HEK293 (cell line): Measurements from ENCODE around the gene ATP13A4.
A peak's percentile ranks its signal among the peaks of the same experiment; 100 is the strongest.

ENCODE experiments used
- CTCF ChIA-PET: fragments of 350-600 bp; formaldehyde crosslinking; extraction: SDS; loops from one replicate; lab custom pipeline; 2021; ENCODE audit warnings: antibody characterized with exemption; lab: Yijun Ruan, JAX
- POLR2A ChIA-PET: fragments of 300-600 bp; formaldehyde crosslinking; extraction: SDS; loops from one replicate; lab custom pipeline; 2020; ENCODE audit warnings: antibody characterized with exemption, inconsistent platforms; lab: Yijun Ruan, JAX
- H3K27ac ChIP-seq: fragments of 200-500 bp; sonication (Bioruptor generic); 2 replicates; pipeline ENCODE4 v1.5.1; 2014; ENCODE audit warnings: low read depth, low read length, control low read depth, inconsistent platforms; ENCODE audit errors: extremely low read depth
- H3K36me3 ChIP-seq, 2 experiments: fragments of 200-500 bp in 1 of 2; sonication (Bioruptor generic) in 1 of 2; 1 replicate in 1 of 2; 2 replicates in 1 of 2; pipeline ENCODE4 v1.5.1; 2014 to 2017; ENCODE audit warnings: inconsistent platforms in 2 of 2, low read length in 2 of 2; ENCODE audit not compliant: control insufficient read depth in 2 of 2, insufficient read depth in 1 of 2
- H3K4me1 ChIP-seq: fragments of 200-500 bp; sonication (Bioruptor generic); 2 replicates; pipeline ENCODE4 v1.5.1; 2014; ENCODE audit warnings: mild to moderate bottlenecking, low read length, inconsistent platforms; ENCODE audit not compliant: control insufficient read depth, insufficient read depth
- H3K4me3 ChIP-seq: 2 replicates; pipeline ENCODE4 v1.5.1; 2011; ENCODE audit warnings: low read depth, mild to moderate bottlenecking, control low read depth, low read length, moderate library complexity
- H3K9me3 ChIP-seq: fragments of 200-500 bp; sonication (Bioruptor generic); 2 replicates; pipeline ENCODE4 v1.5.1; 2014; ENCODE audit warnings: low read depth, low read length, inconsistent platforms; ENCODE audit not compliant: control insufficient read depth, insufficient read depth
- EGR2 ChIP-seq: fragments of 450-650 bp; formaldehyde crosslinking; IDR thresholded peaks from 2 replicates; pipeline ENCODE4 v1.5.1; 2016; ENCODE audit warnings: low read depth, missing biosample characterization, missing genetic modification characterization
- HOXC10 ChIP-seq: sonication (generic); formaldehyde crosslinking; IDR thresholded peaks from 2 replicates; pipeline ENCODE4 v1.8.1; 2023; ENCODE audit warnings: mild to moderate bottlenecking, missing genetic modification reagents
- REPIN1 ChIP-seq: fragments of 450-650 bp; formaldehyde crosslinking; IDR thresholded peaks from 2 replicates; pipeline ENCODE4 v1.5.1; 2017; ENCODE audit warnings: missing biosample characterization, missing genetic modification characterization, low read depth
- REST ChIP-seq: fragments of 450-650 bp; formaldehyde crosslinking; IDR thresholded peaks from 2 replicates; pipeline ENCODE4 v1.5.1; 2016; ENCODE audit warnings: missing biosample characterization, missing genetic modification characterization
- SALL2 ChIP-seq: fragments of 450-650 bp; formaldehyde crosslinking; IDR thresholded peaks from 2 replicates; pipeline ENCODE4 v1.5.0; 2017; ENCODE audit warnings: missing biosample characterization, mild to moderate bottlenecking, missing genetic modification characterization, borderline replicate concordance
- SP2 ChIP-seq: fragments of 450-650 bp; formaldehyde crosslinking; IDR thresholded peaks from 2 replicates; pipeline ENCODE4 v1.5.1; 2016; ENCODE audit warnings: missing biosample characterization, missing genetic modification characterization
- TCF7L2 ChIP-seq: IDR thresholded peaks from 2 replicates; pipeline ENCODE4 v1.6.1; 2011; ENCODE audit warnings: low read depth, mild to moderate bottlenecking, inconsistent platforms, low read length, moderate library complexity, borderline replicate concordance
- YY1 ChIP-seq: fragments of 450-650 bp; formaldehyde crosslinking; IDR thresholded peaks from 2 replicates; pipeline ENCODE4 v1.5.1; 2018; ENCODE audit warnings: missing biosample characterization, missing genetic modification characterization
- ZBTB21 ChIP-seq: fragments of 450-650 bp; formaldehyde crosslinking; IDR thresholded peaks from 2 replicates; pipeline ENCODE4 v1.5.1; 2017; ENCODE audit warnings: missing biosample characterization, missing genetic modification characterization
- ZNF175 ChIP-seq: fragments of 450-650 bp; formaldehyde crosslinking; IDR thresholded peaks from 2 replicates; pipeline ENCODE4 v1.5.1; 2016; ENCODE audit warnings: missing biosample characterization, missing genetic modification characterization
- ZNF2 ChIP-seq: fragments of 450-650 bp; formaldehyde crosslinking; IDR thresholded peaks from 2 replicates; pipeline ENCODE4 v1.5.1; 2016; ENCODE audit warnings: missing biosample characterization, missing genetic modification characterization
- ZNF221 ChIP-seq: fragments of 450-650 bp; formaldehyde crosslinking; IDR thresholded peaks from 2 replicates; pipeline ENCODE4 v1.5.1; 2017; ENCODE audit warnings: missing biosample characterization, missing genetic modification characterization, borderline replicate concordance
- ZNF366 ChIP-seq: fragments of 450-650 bp; formaldehyde crosslinking; conservative IDR thresholded peaks from 2 replicates; pipeline ENCODE4 v1.5.1; 2016; ENCODE audit warnings: missing biosample characterization, missing genetic modification characterization
- ZNF37A ChIP-seq: fragments of 450-650 bp; IDR thresholded peaks from 2 replicates; pipeline ENCODE4 v1.5.1; 2018; ENCODE audit warnings: missing biosample characterization, missing genetic modification characterization
- ZNF404 ChIP-seq: fragments of 450-650 bp; formaldehyde crosslinking; IDR thresholded peaks from 2 replicates; pipeline ENCODE4 v1.5.1; 2017; ENCODE audit warnings: missing biosample characterization, missing genetic modification characterization
- ZNF416 ChIP-seq: fragments of 450-650 bp; formaldehyde crosslinking; IDR thresholded peaks from 2 replicates; pipeline ENCODE4 v1.5.1; 2016; ENCODE audit warnings: missing biosample characterization, missing genetic modification characterization
- ZNF433 ChIP-seq: fragments of 450-650 bp; formaldehyde crosslinking; IDR thresholded peaks from 2 replicates; pipeline ENCODE4 v1.5.1; 2016; ENCODE audit warnings: missing biosample characterization, missing genetic modification characterization, low read depth
- ZNF488 ChIP-seq: fragments of 450-650 bp; formaldehyde crosslinking; IDR thresholded peaks from 2 replicates; pipeline ENCODE4 v1.5.1; 2016; ENCODE audit warnings: missing biosample characterization, missing genetic modification characterization
- ZNF501 ChIP-seq: fragments of 450-650 bp; formaldehyde crosslinking; IDR thresholded peaks from 2 replicates; pipeline ENCODE4 v1.5.1; 2016; ENCODE audit warnings: missing biosample characterization, missing genetic modification characterization
- ZNF510 ChIP-seq: fragments of 450-650 bp; formaldehyde crosslinking; IDR thresholded peaks from 2 replicates; pipeline ENCODE4 v1.5.1; 2018; ENCODE audit warnings: mild to moderate bottlenecking, missing genetic modification characterization, missing biosample characterization; ENCODE audit not compliant: insufficient replicate concordance
- ZNF555 ChIP-seq: fragments of 450-650 bp; formaldehyde crosslinking; conservative IDR thresholded peaks from 2 replicates; pipeline ENCODE4 v1.5.1; 2017; ENCODE audit warnings: missing biosample characterization, mild to moderate bottlenecking, missing genetic modification characterization, inconsistent platforms
- ZNF558 ChIP-seq: fragments of 450-650 bp; formaldehyde crosslinking; IDR thresholded peaks from 2 replicates; pipeline ENCODE4 v1.5.1; 2016; ENCODE audit warnings: missing biosample characterization, missing genetic modification characterization
- ZNF600 ChIP-seq: fragments of 450-650 bp; formaldehyde crosslinking; IDR thresholded peaks from 2 replicates; pipeline ENCODE4 v1.5.1; 2016; ENCODE audit warnings: missing biosample characterization, missing genetic modification characterization
- ZNF621 ChIP-seq: fragments of 450-650 bp; formaldehyde crosslinking; IDR thresholded peaks from 2 replicates; pipeline ENCODE4 v1.5.1; 2017; ENCODE audit warnings: missing biosample characterization, missing genetic modification characterization
- ZNF629 ChIP-seq: fragments of 450-650 bp; formaldehyde crosslinking; IDR thresholded peaks from 2 replicates; pipeline ENCODE4 v1.5.1; 2017; ENCODE audit warnings: missing biosample characterization, missing genetic modification characterization
- ZNF660 ChIP-seq: fragments of 450-650 bp; IDR thresholded peaks from 2 replicates; pipeline ENCODE4 v1.5.1; 2018; ENCODE audit warnings: missing biosample characterization, mild to moderate bottlenecking, missing genetic modification characterization
- ZNF701 ChIP-seq: fragments of 450-650 bp; formaldehyde crosslinking; IDR thresholded peaks from 2 replicates; pipeline ENCODE4 v1.5.1; 2016; ENCODE audit warnings: missing biosample characterization, missing genetic modification characterization
- ZSCAN16 ChIP-seq: fragments of 450-650 bp; formaldehyde crosslinking; IDR thresholded peaks from 2 replicates; pipeline ENCODE4 v1.5.1; 2016; ENCODE audit warnings: missing biosample characterization, missing genetic modification characterization
- ZSCAN23 ChIP-seq: fragments of 450-650 bp; formaldehyde crosslinking; IDR thresholded peaks from 2 replicates; pipeline ENCODE4 v1.5.1; 2016; ENCODE audit warnings: missing biosample characterization, missing genetic modification characterization
- TF ChIP-seq, protein P1 (sequence below): fragments of 450-650 bp; formaldehyde crosslinking; IDR thresholded peaks from 2 replicates; pipeline ENCODE4 v1.5.1; 2016; ENCODE audit warnings: missing biosample characterization, missing genetic modification characterization, borderline replicate concordance

Gene ATP13A4

GRCh38 chr3:193496658-193497057 lies 58.0 kb downstream of the ATP13A4 start (continued):
- TF ChIP-seq ZNF555 (tag by site-specific recombination): peak; percentile 60
- no peak for TF ChIP-seq ZSCAN23 (tag by site-specific recombination)
- no peak for TF ChIP-seq ZNF629 (tag by site-specific recombination)
- TF ChIP-seq ZNF488 (tag by site-specific recombination): no peak
- no peak for TF ChIP-seq ZNF366 (tag by site-specific recombination)
- no peak for TF ChIP-seq ZSCAN16
- no peak for TF ChIP-seq ZNF510 (tag by site-specific recombination)
- no peak for TF ChIP-seq ZNF621 (tag by site-specific recombination)
- no peak for TF ChIP-seq ZNF600
- no peak for TF ChIP-seq SP2 (tag by site-specific recombination)
- TF ChIP-seq ZNF221 (tag by site-specific recombination): no peak
- no peak for TF ChIP-seq SALL2 (tag by site-specific recombination)
- TF ChIP-seq ZNF433 (tag by site-specific recombination): 0 out of 2 replicates have a peak, but pooled peaks have one; percentile 32
- TF ChIP-seq ZNF175 (tag by site-specific recombination): no peak
- no peak for TF ChIP-seq ZNF2 (tag by site-specific recombination)
- 0 out of 2 replicates have a peak, but pooled peaks have one; percentile 10 for TF ChIP-seq ZNF404 (tag by site-specific recombination)
- TF ChIP-seq ZNF660: no peak
- TF ChIP-seq ZNF501: no peak
- peak; percentile 33; the same call in 1 of the 2 replicates for TF ChIP-seq REST (tag by site-specific recombination)

DNA sequence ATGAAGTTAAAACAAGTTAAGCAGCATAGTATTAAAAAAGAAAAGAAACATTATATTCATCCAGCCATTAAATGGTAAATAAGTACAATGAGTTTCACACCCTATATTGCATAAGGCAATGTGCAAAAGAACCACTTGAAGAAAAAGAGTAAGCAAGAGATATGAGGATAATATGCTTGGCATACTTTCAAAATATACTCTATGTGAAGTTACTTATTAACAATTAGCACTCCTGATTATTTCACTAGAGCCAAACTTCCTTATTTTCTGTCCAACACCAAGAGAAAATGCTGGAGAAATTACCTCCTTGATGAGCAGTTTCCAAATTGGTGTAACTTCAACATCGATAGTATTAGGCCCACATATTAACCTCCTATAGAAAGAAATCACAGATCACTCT lies 63.7 kb downstream of the ATP13A4 start:
- Histone ChIP-seq H3K27ac (no peak overlapping the region), H3K9me3 (no peaks in the 10 kb centered on the region), H3K36me3 (no peaks in the 10 kb centered on the region), H3K4me3 (no peak overlapping the region), H3K4me1 (no peaks in the 10 kb centered on the region)
- ChIA-PET POLR2A (no interaction called here), CTCF (interaction anchor here (0.5 to 0.6 kb wide), 3 partner anchors 20 to 259 kb away, joined by 3 to 5 read pairs (median 3); no protein-coding TSS in a partner anchor)
- no peak for TF ChIP-seq HOXC10 (CRISPR knock-in tag)
- TF ChIP-seq EGR2 (tag by site-specific recombination): no peak
- no peak for TF ChIP-seq ZNF558 (tag by site-specific recombination)
- no peak for TF ChIP-seq ZNF416 (tag by site-specific recombination)
- TF ChIP-seq REPIN1 (tag by site-specific recombination): no peak
- TF ChIP-seq, protein P1, sequence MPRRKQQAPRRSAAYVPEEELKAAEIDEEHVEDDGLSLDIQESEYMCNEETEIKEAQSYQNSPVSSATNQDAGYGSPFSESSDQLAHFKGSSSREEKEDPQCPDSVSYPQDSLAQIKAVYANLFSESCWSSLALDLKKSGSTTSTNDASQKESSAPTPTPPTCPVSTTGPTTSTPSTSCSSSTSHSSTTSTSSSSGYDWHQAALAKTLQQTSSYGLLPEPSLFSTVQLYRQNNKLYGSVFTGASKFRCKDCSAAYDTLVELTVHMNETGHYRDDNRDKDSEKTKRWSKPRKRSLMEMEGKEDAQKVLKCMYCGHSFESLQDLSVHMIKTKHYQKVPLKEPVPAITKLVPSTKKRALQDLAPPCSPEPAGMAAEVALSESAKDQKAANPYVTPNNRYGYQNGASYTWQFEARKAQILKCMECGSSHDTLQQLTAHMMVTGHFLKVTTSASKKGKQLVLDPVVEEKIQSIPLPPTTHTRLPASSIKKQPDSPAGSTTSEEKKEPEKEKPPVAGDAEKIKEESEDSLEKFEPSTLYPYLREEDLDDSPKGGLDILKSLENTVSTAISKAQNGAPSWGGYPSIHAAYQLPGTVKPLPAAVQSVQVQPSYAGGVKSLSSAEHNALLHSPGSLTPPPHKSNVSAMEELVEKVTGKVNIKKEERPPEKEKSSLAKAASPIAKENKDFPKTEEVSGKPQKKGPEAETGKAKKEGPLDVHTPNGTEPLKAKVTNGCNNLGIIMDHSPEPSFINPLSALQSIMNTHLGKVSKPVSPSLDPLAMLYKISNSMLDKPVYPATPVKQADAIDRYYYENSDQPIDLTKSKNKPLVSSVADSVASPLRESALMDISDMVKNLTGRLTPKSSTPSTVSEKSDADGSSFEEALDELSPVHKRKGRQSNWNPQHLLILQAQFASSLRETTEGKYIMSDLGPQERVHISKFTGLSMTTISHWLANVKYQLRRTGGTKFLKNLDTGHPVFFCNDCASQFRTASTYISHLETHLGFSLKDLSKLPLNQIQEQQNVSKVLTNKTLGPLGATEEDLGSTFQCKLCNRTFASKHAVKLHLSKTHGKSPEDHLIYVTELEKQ (tag by site-specific recombination): no peak
- no peak for TF ChIP-seq ZBTB21 (tag by site-specific recombination)
- no peak for TF ChIP-seq ZNF701
- TF ChIP-seq YY1: no peak
- no peak for TF ChIP-seq TCF7L2
- TF ChIP-seq ZNF37A (tag by site-specific recombination): no peak
